Esophagus (tissue), 2 donors: Measurements from ENCODE around the gene OPA3. TPM values are rescaled to one million over a fixed set of nuclear protein-coding genes. Genes with fewer than 3 reads are reported as not detected.

Experiments
- H3K27ac ChIP-seq, 2 donors: one replicate each; pipeline ENCODE4 v1.5.1; 2013; ENCODE audit warnings: low read depth in 2 of 2, mild to moderate bottlenecking in 2 of 2, inconsistent platforms in 1 of 2, low read length in 1 of 2, moderate library complexity in 1 of 2
- H3K27me3 ChIP-seq, 2 donors: one replicate each; pipeline ENCODE4 v1.6.1; 2013; ENCODE audit warnings: low read length in 2 of 2, control low read depth in 1 of 2, mild to moderate bottlenecking in 1 of 2; ENCODE audit not compliant: insufficient read depth in 2 of 2, control insufficient read depth in 1 of 2
- H3K36me3 ChIP-seq, 2 donors: one replicate each; pipeline ENCODE4 v1.6.1; 2013; ENCODE audit warnings: low read length in 1 of 2; ENCODE audit not compliant: control insufficient read depth in 2 of 2, insufficient read depth in 2 of 2
- H3K4me1 ChIP-seq, 2 donors: one replicate each; pipeline ENCODE4 v1.6.1; 2013; ENCODE audit warnings: low read length in 1 of 2; ENCODE audit not compliant: control insufficient read depth in 2 of 2, insufficient read depth in 2 of 2
- H3K4me3 ChIP-seq, 2 donors: one replicate each; pipeline ENCODE4 v1.5.1; 2013; ENCODE audit warnings: low read length in 2 of 2, mild to moderate bottlenecking in 2 of 2, low read depth in 1 of 2, moderate library complexity in 1 of 2
- H3K9me3 ChIP-seq, 2 donors: one replicate each; pipeline ENCODE4 v1.6.1; 2013; ENCODE audit warnings: mild to moderate bottlenecking in 2 of 2, low read depth in 1 of 2, low read length in 1 of 2, moderate library complexity in 1 of 2; ENCODE audit not compliant: control insufficient read depth in 2 of 2, insufficient read depth in 1 of 2
- WGBS, 2 donors: extraction: QIAGEN DNeasy Blood & Tissue Kit; methylation state at CpG; one replicate each; pipeline ENCODE4 v1.1.7; 2013; 5-methylcytosine and 5-hydroxymethylcytosine counted together
- polyA plus RNA-seq, 2 donors: library from polyadenylated mRNA; stranded (reverse); fragments of 200-250 nt; gene quantifications; one replicate each; pipeline ENCODE4 v1.2.3, GENCODE V29; 2013
- donor health status: healthy with polysubstance abuse.
- donor health status: Bipolar disorder and iron deficiency.

Gene OPA3
- polyA plus RNA-seq, 2 donors = 4.0 to 4.6 TPM

DNA sequence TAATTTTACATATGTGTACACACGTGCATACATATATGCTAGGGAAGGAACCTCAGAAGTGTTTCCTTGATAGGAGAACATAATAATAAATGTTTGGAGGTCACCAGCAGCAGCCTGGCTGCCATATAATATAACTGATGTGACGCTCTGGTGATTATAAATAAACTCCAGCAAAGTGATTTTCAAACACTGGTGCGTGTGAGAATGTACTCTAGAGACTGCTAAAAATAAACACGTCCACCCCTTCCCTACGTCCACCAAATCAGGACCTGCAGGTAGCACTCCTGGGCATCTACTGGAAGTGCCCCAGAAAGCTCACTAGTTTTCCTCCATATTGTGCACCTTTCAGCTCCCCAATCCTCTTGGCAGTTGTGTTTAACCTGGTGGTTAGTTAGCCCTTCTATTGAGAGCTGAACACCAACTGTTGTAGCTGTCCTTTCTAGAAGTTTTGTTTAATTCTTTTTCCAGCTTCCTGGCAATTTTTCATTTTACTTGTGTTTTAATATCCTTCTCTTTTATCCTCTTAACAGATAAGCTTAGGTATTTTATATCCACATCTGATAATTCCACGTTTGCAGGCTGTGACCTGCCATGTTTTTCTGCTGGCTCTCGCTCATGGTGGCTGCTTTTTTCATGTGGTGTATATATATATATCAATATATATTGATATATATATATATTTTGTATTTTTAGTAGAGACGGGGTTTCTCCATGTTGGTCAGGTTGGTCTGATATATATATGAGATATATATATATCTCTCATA, 13.0 kb downstream of the OPA3 start:
- H3K27ac ChIP-seq = no peak overlapping the region
- 83 to 86% methylated on average over 8 of the region's 8 CpGs for WGBS, 2 donors
- H3K4me1 ChIP-seq = no peaks in the 10 kb centered on the region
- no peak overlapping the region for H3K4me3 ChIP-seq
- peaks cover 0 to 3% of the 10 kb centered on the region in 2 donors for H3K36me3 ChIP-seq
- H3K27me3 ChIP-seq = no peaks in the 10 kb centered on the region
- H3K9me3 ChIP-seq = no peaks in the 10 kb centered on the region

DNA sequence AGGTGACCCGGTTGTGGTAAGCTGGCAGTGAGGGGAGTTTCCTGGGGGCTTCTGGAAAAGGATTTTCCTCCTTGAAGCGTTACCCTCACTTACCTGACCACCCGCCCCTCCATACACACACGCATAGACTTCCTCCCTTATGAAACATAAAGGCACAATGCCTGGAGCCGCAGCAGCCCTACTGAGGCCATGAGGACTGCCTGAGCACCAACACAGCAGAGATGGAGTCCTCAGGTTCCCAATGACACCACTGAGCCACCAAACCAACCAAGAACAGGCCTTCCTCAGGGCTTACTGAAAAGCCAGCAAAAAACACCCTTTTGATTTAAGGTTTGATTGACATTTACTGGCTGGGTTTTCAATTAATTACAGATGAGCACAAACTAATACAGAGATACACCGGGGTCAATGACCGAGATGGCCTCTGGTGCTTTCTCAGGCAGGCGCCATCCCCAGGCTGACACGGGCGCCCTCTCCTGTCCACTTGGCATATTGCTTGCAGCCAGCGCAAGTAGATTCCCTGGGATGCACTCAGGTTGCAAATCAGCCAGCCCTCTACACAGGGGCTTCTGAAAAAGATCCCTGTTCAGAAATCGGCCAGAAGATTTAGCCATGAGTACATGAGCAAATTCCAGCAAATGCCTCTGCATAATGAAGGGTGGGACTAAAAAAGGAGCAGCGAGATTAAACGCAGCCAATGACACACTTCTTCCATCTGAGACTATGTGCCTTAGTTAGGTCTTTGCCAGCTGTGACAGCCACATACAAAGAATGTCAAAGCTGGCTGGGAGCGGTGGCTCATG, 14.8 kb downstream of the OPA3 start:
- Histone ChIP-seq H3K27ac (peak overlapping the region; percentile 66 to 75), H3K4me1 (no peaks in the 10 kb centered on the region), H3K27me3 (no peaks in the 10 kb centered on the region), H3K4me3 (no peak overlapping the region), H3K9me3 (no peaks in the 10 kb centered on the region), H3K36me3 (peaks cover 0 to 3% of the 10 kb centered on the region in 2 donors)
- 62 to 65% methylated on average over 15 of the region's 15 CpGs for WGBS, 2 donors

DNA sequence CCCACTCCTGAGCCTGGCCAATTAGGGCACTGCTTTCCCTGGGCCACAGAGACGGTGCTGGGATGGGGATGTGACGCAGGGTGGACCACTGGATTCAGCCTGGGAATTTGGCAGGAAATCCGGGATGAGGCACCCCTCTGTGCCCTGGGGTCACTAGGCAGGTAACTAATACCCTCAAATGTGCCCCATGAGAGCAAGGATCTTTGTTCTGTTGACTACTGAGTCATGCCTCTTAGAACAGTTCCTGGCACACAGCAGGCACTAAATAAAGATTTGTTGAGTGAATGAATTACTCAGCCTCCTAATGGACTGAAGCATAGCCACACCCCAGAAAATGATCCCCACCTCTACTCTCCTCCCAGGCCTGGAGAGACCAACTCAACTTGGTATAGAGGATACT, 15.9 kb downstream of the OPA3 start:
- 53 to 74% methylated on average over 3 of the region's 3 CpGs for WGBS, 2 donors
- Histone ChIP-seq H3K4me1 (no peaks in the 10 kb centered on the region), H3K4me3 (no peak overlapping the region), H3K36me3 (no peaks in the 10 kb centered on the region), H3K27me3 (no peaks in the 10 kb centered on the region), H3K9me3 (no peaks in the 10 kb centered on the region), H3K27ac (peak overlapping the region; percentile 69 to 85)

DNA sequence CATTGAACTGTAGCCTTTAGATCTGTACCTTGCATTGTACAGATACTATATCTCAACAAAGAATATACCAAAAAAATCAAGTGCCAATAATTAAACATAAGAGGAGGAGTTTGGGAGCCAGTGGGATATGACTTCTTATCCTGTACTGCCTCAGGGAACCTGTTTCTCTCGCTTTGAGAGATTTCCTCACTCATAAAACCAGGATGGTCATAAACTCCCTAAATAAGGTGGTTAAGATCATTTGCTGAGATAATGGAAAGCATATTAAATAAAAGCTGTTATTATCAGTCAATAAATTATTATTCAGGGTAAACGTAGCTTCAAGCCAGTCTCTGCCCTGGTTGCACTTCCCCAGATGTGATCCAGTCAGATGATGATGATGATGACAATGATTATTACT, 17.0 kb downstream of the OPA3 start:
- Histone ChIP-seq H3K4me3 (no peak overlapping the region), H3K9me3 (no peaks in the 10 kb centered on the region), H3K4me1 (no peaks in the 10 kb centered on the region), H3K36me3 (no peaks in the 10 kb centered on the region), H3K27ac (no peak overlapping the region), H3K27me3 (no peaks in the 10 kb centered on the region)
- WGBS, 2 donors = 79 to 84% methylated on average over 2 of the region's 2 CpGs

DNA sequence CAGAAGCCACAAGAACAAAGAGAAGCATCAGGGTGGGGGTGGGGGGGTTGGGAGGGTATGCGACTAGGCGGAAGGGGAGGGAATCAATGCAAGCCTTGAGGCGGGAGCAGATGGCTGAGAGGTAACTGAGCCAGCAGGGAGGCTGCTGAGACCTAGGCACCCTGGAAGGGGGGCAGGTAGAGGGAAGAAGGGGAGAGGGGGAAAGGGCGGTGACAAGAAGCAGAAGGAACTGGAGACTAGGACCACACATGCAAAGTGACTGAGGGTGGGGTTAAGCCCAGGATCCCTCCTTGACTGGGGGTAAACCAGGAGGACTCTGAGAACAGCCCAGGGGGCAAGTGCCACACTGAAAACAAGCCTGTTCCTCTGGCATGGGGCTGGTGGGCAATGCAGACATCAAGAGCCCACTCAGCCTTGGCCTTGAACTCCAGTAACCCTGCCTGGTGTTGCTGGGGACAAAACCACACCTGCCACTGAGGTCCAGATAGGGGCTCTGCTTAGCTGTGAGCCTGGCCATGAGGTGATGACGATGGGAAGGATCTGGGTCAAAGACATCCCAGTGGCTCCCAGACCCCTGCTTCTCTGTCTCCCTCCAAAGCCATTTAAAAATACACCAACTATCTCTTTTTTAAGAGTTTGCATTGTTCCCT, 20.3 kb downstream of the OPA3 start:
- Histone ChIP-seq H3K27ac (no peak overlapping the region), H3K9me3 (no peaks in the 10 kb centered on the region), H3K27me3 (no peaks in the 10 kb centered on the region), H3K36me3 (no peaks in the 10 kb centered on the region), H3K4me3 (no peak overlapping the region), H3K4me1 (no peaks in the 10 kb centered on the region)
- WGBS, 2 donors = 75 to 76% methylated on average over 5 of the region's 5 CpGs

DNA sequence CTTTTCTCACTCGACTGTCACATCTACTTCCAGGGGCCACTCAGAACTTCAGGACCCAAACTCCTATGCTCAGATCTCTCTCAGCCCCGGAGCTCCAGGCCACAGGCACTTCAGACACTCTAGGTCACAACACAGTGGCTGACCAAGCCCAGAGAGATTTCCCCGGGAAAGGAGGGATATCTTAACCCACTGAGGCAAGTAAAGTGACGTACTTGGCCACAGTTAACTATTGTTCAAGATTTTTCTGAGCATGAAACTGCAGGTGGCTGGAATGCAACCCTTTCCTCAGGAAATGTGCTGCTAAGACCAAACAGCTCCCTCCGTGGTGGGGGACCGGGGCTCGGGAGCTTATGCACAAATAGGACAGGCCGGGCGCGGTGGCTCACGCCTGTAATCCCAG, 23.9 kb downstream of the OPA3 start:
- Histone ChIP-seq H3K36me3 (peaks cover 0 to 3% of the 10 kb centered on the region in 2 donors), H3K4me3 (no peak overlapping the region), H3K27me3 (no peaks in the 10 kb centered on the region), H3K4me1 (no peaks in the 10 kb centered on the region), H3K27ac (no peak overlapping the region), H3K9me3 (no peaks in the 10 kb centered on the region)
- 88 to 90% methylated on average over 11 of the region's 11 CpGs for WGBS, 2 donors

DNA sequence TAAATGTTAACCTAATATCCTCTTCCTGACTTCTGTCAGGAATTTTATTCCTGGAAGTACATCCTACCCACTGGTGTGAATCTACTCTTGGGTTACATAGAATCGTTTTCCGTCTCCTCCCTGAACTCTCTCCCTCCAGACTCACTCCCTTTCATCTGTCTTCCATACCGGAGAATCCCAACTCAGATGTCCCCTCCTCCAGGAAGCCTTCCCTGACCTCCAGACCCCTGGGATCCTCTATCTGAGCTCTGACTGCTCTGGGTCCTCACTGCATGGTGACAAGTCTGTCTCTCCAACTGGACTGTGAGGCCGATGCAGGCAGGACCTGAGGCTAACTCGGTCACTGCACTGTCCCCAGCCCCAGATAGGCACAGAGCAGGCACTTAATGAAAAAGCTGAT, 24.6 kb downstream of the OPA3 start:
- Histone ChIP-seq H3K4me1 (no peaks in the 10 kb centered on the region), H3K36me3 (peaks cover 0 to 3% of the 10 kb centered on the region in 2 donors), H3K4me3 (no peak overlapping the region), H3K27ac (no peak overlapping the region), H3K27me3 (no peaks in the 10 kb centered on the region), H3K9me3 (no peaks in the 10 kb centered on the region)
- 92% methylated on average over 5 of the region's 5 CpGs for WGBS, 2 donors

DNA sequence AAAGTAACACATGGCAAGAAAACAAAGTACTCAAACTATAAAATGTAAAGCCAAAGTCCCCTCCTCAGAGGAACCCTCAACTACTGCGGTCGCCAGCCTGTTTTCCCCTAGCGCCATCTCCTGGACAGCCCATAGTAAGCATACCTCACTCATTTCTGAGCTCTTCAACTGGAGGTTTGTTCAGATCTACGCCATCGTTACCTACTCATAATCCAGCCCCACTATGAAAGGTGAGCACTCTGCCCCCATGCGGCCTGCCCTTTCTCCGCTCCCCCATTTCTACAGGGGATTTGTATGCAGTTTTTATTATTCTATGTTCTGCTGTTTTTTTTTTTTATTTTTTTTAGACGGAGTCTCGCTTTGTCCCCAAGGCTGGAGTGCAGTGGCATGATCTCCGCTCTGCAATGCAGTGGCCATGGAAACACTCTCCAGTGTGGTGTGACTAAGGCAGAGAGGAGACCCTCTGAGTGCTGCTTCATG, 26.2 kb downstream of the OPA3 start:
- no peak overlapping the region for H3K4me3 ChIP-seq
- H3K9me3 ChIP-seq = no peaks in the 10 kb centered on the region
- H3K27ac ChIP-seq = no peak overlapping the region
- H3K36me3 ChIP-seq = peaks cover 0 to 5% of the 10 kb centered on the region in 2 donors
- 35 to 39% methylated on average over 10 of the region's 10 CpGs for WGBS, 2 donors
- no peaks in the 10 kb centered on the region for H3K27me3 ChIP-seq
- peaks cover 0 to 3% of the 10 kb centered on the region in 2 donors for H3K4me1 ChIP-seq

DNA sequence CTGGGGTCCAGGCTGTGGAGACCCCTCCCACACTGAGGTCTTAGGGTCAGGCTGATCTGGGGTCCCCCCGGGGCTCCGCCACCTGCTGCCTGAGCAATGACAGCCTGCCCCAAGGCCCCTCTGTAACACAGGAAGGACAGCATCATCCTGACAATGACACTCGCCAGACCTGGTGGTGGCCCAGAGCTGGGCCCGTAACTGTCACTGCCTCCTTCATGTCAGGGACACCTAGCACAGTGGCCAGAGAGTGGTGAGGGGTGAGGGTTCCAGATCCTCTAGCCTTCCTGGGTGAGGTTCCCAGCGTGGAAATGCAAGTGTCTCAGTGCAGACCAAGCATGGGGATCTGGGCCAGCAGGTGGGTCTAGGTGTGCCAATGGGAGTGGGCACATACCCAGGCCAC, 27.8 kb downstream of the OPA3 start:
- H3K27ac ChIP-seq = no peak overlapping the region
- H3K36me3 ChIP-seq = peaks cover 0 to 9% of the 10 kb centered on the region in 2 donors
- WGBS, 2 donors = 90 to 93% methylated on average over 5 of the region's 5 CpGs
- H3K4me1 ChIP-seq = peaks cover 0 to 8% of the 10 kb centered on the region in 2 donors
- H3K9me3 ChIP-seq = no peaks in the 10 kb centered on the region
- H3K27me3 ChIP-seq = no peaks in the 10 kb centered on the region
- H3K4me3 ChIP-seq = no peak overlapping the region
